T47D (cell line): ENCODE results near the gene NPAS4.
"Not testable (repeated sequence)": the region's sequence is repeated elsewhere in the genome, so short reads cannot be mapped to it uniquely, and the experiment has no call there.

Experiments used
- DNase-seq, 2 experiments: peaks; one replicate each; pipeline versions ENCODE4 v3.0.0 to v3.0.0-alpha.2; 2011 to 2012; ENCODE audit warnings: low read depth in 1 of 2, low spot score in 1 of 2
- JUND ChIP-seq: IDR thresholded peaks from 2 replicates; pipeline ENCODE4 v1.6.1; 2012; ENCODE audit warnings: low read depth
- in situ Hi-C: cut with HindIII; loops from 2 replicates; pipeline ENCODE4 v1.10.0; 2016; ENCODE audit warnings: low sequenced_read_pairs, low pct_unique_long_range_greater_than_20kb

The NPAS4 gene

DNA sequence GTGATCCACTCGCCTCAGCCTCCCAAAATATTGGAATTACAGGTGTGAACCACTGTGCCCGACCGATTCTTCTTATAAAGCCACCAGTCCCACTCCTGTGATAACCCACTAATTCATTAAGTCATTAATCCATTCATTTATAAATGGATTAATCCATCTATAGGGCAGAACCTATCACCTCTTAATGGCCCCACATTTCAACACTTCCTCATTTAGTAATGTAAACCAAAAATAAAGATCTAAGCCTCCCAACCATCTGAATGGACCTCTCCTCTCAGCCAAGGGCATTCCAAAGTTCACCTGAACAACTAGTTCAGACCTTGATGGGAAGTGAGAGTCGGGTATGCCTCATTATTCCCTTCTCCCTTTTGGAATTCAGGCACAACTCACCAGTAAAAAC, 27.7 kb downstream of the NPAS4 start:
- TF ChIP-seq JUND: no peak
- in situ Hi-C loops: no loop called here
- no peak for DNase-seq

GRCh38 chr11:66450560-66450959, 29.7 kb downstream of the NPAS4 start:
- DNase-seq: no peak
- in situ Hi-C loops: no loop called here
- TF ChIP-seq JUND: no peak

DNA sequence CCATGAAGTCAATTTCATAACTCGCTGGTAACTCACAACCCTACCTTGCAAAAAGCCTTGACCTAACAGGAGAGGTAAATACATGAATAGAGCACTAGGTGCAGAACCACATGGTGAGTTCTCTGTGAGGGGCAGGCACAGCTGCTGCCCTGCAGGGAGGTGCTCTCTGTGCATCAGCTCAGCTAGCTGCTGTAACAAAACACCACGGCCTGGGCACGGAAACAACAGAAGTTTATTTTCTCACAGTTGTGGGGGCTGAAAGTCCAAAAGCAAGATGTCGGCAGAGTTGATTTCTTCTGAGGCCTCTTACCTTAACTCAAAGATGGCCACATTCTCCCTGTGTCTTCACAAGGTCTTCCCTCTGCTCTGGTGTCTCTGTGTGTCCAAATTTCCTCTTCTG, 30.8 kb downstream of the NPAS4 start:
- in situ Hi-C loops: no loop called here
- no peak for DNase-seq
- TF ChIP-seq JUND: no peak

DNA sequence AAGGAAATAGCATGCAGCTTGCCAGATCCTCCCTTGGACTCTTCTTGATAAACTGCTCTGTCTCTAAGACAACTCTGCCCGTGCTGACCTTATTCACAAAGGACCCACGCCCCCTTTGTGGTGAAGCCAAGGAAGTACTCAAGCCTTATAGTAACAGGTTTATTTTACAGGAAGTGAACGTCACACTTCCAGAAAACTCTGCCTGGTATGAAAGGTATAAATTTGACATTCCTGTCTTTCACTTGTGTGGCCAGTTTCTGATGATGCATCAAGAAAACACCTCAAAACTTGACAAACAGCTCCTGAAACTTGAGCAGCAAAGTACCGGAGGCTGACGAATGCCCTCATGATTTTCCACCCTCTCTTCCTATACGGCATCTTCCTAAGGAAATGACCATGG, 33.4 kb downstream of the NPAS4 start:
- in situ Hi-C loops: no loop called here
- TF ChIP-seq JUND: no peak
- peak in 1 of 2 experiments; percentile 51 for DNase-seq

DNA sequence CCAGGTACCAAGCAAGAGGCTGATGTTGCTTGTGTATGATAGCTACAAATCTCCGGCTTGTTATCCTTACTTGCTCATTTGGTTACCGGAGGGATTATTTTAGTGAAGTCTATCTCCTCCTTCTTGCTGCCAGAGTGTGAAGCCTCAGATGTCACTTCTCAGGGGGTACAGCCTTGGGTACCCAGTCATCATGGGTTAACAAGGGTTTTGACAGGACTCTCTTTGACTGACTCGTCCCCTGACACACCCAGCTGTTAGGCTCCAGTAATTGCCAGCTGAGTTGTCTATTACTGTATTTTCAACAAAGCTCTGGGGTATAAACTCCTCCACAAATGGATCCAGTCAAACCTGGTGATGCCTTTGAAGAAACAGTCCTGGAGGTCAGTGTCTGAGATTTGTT, 34.0 kb downstream of the NPAS4 start:
- no peak for DNase-seq
- in situ Hi-C loops: no loop called here
- TF ChIP-seq JUND: no peak

DNA sequence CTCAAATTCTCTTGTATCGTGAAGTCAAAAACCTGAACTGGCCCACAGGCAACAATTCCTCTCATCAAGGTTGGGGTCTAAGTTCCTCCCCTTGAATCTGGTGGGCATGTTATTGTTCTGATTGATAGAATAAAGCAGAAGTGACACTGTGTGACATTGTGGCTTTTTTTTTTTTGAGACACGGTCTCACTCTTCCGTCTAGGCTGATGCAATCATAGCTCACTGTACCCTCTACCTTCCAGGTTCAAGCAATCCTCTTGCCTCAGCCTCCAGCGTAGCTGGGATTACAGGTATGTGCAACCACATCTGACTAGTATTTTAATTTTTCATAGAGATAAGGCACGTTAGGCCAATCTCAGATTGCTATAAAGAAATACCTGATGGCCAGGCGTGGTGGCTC, 37.0 kb downstream of the NPAS4 start:
- no peak for TF ChIP-seq JUND
- in situ Hi-C loops: no loop called here
- DNase-seq: no peak

GRCh38 chr11:66459138-66459778, 38.4 kb downstream of the NPAS4 start:
- no peak for DNase-seq
- in situ Hi-C loops: no loop called here

GRCh38 chr11:66462010-66462409, 41.2 kb downstream of the NPAS4 start:
- DNase-seq: no peak
- TF ChIP-seq JUND: no peak
- in situ Hi-C loops: no loop called here

More at GRCh38 chr11:66459138-66459778, 38.4 kb downstream of the NPAS4 start:
- no peak for TF ChIP-seq JUND

DNA sequence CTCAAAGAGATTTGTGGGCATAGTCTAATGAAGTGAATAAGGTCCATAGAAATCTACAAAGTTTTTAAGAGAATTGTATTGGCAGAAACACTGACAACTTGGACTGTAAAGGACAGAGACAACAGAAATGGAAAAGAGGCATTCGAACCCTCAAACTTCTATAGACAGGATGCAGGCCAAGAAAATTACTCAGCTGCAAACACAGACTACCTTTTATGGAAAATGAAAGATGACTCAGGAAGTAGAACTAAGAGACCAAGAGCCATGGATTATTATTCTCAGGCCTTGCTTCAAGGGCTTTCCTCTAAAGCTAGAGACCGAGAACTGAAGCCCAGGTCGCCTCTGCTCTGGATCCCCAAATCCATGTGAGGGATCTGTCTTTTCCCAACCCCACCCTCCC, 42.1 kb downstream of the NPAS4 start:
- TF ChIP-seq JUND: no peak
- in situ Hi-C loops: no loop called here
- DNase-seq: no peak

GRCh38 chr11:66464116-66464515, 43.3 kb downstream of the NPAS4 start:
- in situ Hi-C loops, DNase-seq: not testable (repeated sequence)

- in situ Hi-C loops: no loop called here
- TF ChIP-seq JUND: no peak
- DNase-seq: no peak
Measured at GRCh38 chr11:66464916-66465315, 44.1 kb downstream of the NPAS4 start.

DNA sequence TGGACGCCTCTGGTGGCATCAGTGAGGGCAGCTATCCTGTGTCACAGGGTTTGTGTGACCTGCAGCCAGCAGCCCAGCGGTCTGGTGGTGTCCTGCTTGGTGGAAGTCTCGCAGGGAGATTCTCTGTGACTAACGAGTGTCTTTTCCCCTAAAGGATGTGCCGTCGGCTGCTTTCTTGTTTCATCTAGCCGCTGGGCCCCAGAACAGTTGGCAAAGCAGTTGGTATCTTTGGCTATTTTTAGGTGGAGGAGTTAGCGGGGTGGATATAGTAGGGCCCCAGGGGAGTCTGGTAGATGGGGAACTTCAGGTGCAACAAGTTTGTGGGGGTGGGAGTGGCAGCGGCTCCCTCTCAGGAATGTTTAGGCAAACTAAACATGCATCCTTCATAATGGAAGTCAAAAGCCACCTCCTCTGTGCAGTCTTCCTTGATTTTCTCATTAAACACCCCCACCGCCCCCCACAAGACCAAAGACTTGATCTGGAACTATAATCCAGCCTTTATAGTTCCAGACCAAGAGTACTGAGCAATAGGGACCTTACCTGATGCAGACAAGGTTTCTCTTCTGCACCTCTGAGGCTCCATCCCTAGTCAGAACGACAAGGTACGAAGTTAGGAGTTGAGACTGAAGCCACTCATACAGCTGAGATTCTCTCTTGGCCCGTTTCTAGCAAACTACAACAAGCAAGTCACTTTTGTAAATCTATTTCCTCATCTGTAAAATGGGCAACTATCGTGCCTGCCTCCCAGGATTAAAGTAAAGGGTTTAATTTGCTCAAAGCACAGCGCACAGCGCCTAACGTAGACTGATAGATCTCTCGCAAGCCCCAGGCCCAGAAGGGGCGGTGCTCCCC, 44.8 kb downstream of the NPAS4 start:
- TF ChIP-seq JUND: no peak
- no peak for DNase-seq
- in situ Hi-C loops: no loop called here

- DNase-seq: peak; percentile 93 to 95
- no peak for TF ChIP-seq JUND
- in situ Hi-C loops: no loop called here
Measured at GRCh38 chr11:66466225-66467033, 45.6 kb downstream of the NPAS4 start, which contains the start of gene PELI3. TSS of gene PELI3 (plus strand) at chr11:66466905. CDS start at chr11:66468129, 1,224 bp downstream.
